MCF 10A (cell line): ENCODE results near the gene CLDN7. TPM values are rescaled to one million over a fixed set of nuclear protein-coding genes. Genes with fewer than 3 reads are reported as not detected.

ENCODE experiments used
- BruUV-seq: library from RNA; stranded (reverse); fragments of 400-500 nt; replicated peaks from 2 replicates; lab custom pipeline; 2021; lab: Mats Ljungman, UMichigan
- CTCF ChIA-PET: fragments of 300-600 bp; sonication (Branson Sonifier 250); formaldehyde crosslinking; extraction: SDS; loops from one replicate; lab custom pipeline; 2021; ENCODE audit warnings: antibody characterized with exemption, inconsistent platforms; lab: Yijun Ruan, JAX
- POLR2A ChIA-PET: fragments of 300-600, 350-650 bp; sonication (Branson Sonifier 250); formaldehyde crosslinking; extraction: SDS; loops from one replicate; lab custom pipeline; 2020; ENCODE audit warnings: antibody characterized with exemption, inconsistent platforms; lab: Yijun Ruan, JAX
- DNase-seq: peaks from one replicate; pipeline ENCODE4 v3.0.0-alpha.2; 2018; ENCODE audit not compliant: unreplicated experiment
- H3K27ac Mint-ChIP-seq: one replicate; pipeline ENCODE4 v1.8.0; 2022; ENCODE audit warnings: mild to moderate bottlenecking, low read depth, mixed read lengths; ENCODE audit not compliant: unreplicated experiment
- H3K27me3 Mint-ChIP-seq: one replicate; pipeline ENCODE4 v1.8.0; 2022; ENCODE audit warnings: mixed read lengths; ENCODE audit not compliant: insufficient read depth, unreplicated experiment
- H3K36me3 Mint-ChIP-seq: one replicate; pipeline ENCODE4 v1.8.0; 2022; ENCODE audit warnings: mild to moderate bottlenecking, moderate library complexity, mixed read lengths; ENCODE audit not compliant: insufficient read depth, unreplicated experiment
- H3K4me1 Mint-ChIP-seq: one replicate; pipeline ENCODE4 v1.8.0; 2022; ENCODE audit warnings: mixed read lengths; ENCODE audit not compliant: insufficient read depth, unreplicated experiment
- H3K4me3 Mint-ChIP-seq: one replicate; pipeline ENCODE4 v1.8.0; 2022; ENCODE audit warnings: mild to moderate bottlenecking, moderate library complexity, mixed read lengths; ENCODE audit not compliant: unreplicated experiment
- H3K9me3 Mint-ChIP-seq: one replicate; pipeline ENCODE4 v1.8.0; 2022; ENCODE audit warnings: mixed read lengths; ENCODE audit not compliant: unreplicated experiment
- intact Hi-C: fragments of 100-400 bp; cut with micrococcal nuclease; formaldehyde crosslinking; loops from 2 replicates; pipeline ENCODE4 v1.14.1; 2022
- total RNA-seq: library from RNA; stranded (reverse); gene quantifications from 2 replicates; pipeline ENCODE4 v1.2.3, GENCODE V29; 2022
- TF ChIP-seq, protein P1 (sequence below): fragments of 200-600 bp; IDR thresholded peaks from one replicate; pipeline ENCODE4 v1.8.0; 2022; ENCODE audit warnings: antibody characterized with exemption, mild to moderate bottlenecking; ENCODE audit not compliant: unreplicated experiment

Gene CLDN7
- total RNA-seq, 1 experiment from 2014 or later: 23.9 TPM

DNA sequence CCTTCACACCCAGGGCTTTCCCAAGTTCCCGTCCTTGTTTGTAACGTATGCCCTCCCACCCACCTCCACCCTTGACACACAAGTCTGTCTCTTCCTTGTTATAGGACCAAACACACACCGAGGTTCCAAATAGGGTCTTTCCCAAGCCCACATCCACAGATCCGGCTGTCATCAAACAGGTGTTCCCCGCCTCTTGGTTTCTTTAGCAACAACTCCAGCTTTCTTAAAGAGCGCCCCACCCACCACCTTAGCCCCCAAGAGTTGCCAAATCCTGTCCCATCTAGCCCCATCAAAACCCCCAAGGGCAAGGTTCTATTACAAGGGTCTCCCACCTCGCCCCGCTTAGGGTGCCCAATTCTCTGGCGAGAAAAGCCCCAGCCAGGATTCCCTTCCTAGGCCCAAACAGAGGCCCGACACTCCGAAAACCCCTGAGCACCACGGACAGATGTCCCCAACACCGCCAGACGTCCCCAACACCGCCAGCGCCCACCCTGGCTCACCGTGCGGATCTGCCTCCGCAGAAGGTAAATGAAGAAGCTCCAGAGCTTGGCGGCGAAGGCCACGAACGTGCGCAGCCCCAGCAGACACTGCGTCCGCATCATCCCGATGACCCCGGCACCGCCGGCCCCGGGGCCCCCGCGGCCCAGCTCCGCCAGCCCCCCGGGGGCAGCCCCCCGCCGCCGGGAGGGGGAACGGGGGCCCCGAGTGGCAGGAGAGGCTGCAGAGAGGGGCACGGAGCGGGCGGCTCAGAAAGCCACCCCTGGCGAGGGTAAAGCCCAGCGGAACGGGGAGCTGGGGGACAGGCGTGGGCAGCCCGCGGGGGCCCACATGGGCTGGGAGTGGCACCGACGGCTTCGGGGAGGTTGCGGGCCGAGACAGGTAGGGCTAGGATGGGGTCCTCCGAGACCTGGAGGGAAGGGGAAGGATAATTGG, 11.3 kb downstream of the CLDN7 start:
- Mint-ChIP-seq H3K4me1 (peaks cover 19% of the 10 kb centered on the region), H3K4me3 (peak overlapping the region; percentile 92), H3K9me3 (no peaks in the 10 kb centered on the region), H3K36me3 (peaks cover 62% of the 10 kb centered on the region), H3K27me3 (no peaks in the 10 kb centered on the region), H3K27ac (peak overlapping the region; percentile 99)
- BruUV-seq: no TSS peak
- ChIA-PET CTCF (interaction anchor here (1.3 kb wide), 1 partner anchor 10 kb away, joined by 3 read pairs; no protein-coding TSS in a partner anchor), POLR2A (interaction anchor here (0.6 to 4.4 kb wide), 14 partner anchors 9 to 1824 kb away, joined by 3 to 128 read pairs (median 4); partner anchors contain the start of genes ACADVL, DLG4, DVL2 and GABARAP)
- no peak for DNase-seq
- TF ChIP-seq, protein P1, sequence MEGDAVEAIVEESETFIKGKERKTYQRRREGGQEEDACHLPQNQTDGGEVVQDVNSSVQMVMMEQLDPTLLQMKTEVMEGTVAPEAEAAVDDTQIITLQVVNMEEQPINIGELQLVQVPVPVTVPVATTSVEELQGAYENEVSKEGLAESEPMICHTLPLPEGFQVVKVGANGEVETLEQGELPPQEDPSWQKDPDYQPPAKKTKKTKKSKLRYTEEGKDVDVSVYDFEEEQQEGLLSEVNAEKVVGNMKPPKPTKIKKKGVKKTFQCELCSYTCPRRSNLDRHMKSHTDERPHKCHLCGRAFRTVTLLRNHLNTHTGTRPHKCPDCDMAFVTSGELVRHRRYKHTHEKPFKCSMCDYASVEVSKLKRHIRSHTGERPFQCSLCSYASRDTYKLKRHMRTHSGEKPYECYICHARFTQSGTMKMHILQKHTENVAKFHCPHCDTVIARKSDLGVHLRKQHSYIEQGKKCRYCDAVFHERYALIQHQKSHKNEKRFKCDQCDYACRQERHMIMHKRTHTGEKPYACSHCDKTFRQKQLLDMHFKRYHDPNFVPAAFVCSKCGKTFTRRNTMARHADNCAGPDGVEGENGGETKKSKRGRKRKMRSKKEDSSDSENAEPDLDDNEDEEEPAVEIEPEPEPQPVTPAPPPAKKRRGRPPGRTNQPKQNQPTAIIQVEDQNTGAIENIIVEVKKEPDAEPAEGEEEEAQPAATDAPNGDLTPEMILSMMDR: no peak
- intact Hi-C loops: no loop called here

DNA sequence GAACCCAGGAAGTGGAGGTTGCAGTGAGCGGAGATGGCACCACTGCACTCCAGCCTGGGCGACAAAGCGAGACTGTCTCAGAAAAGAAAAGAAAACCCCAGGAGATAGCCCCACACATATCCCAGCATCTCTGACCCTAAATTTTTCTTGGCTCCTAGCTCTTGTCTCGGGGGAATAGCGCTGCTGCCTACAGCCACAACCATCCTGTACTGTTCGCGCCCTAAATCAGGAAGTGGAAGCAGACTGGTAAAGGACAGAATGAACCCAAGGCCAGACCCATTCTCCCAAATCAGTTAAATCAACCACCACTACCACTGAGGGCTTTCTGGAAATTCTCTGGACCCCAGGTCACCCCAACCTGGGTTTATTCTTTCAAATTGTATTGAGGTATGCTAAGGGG, 12.4 kb downstream of the CLDN7 start:
- Mint-ChIP-seq H3K27ac (peak overlapping the region; percentile 99), H3K27me3 (no peaks in the 10 kb centered on the region), H3K9me3 (no peaks in the 10 kb centered on the region), H3K36me3 (peaks cover 62% of the 10 kb centered on the region), H3K4me3 (peak overlapping the region; percentile 92), H3K4me1 (peaks cover 19% of the 10 kb centered on the region)
- ChIA-PET POLR2A (interaction anchor here (0.6 to 4.4 kb wide), 9 partner anchors 7 to 438 kb away, joined by 3 to 128 read pairs (median 4); partner anchors contain the start of genes ACADVL, DLG4, GABARAP and PHF23), CTCF (interaction anchor here (0.5 to 1.3 kb wide), 3 partner anchors 8 to 204 kb away, joined by 3 to 4 read pairs (median 4); partner anchors contain the start of gene PHF23)
- BruUV-seq: no TSS peak
- intact Hi-C loops: no loop called here
- TF ChIP-seq, protein P1: no peak
- no peak for DNase-seq

DNA sequence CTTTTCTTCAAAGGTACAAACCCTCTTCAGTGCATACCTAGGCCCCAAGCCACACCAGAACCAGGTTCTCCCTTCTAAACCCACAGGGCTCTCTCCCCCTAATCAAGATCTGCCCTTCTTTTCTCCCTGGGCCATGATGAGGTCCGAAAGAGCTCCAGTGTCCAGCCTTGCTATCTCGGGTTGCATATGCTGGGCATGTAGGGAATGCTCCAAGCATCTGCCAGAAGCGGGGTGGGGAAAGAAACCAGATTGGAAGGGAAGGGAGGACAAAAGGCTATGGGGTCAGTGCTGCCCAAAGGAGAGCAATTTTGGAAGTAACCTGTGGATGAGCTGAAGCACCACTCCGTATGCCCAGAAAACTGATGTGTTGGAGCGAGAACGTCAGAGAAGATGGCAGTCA, 13.1 kb downstream of the CLDN7 start:
- Mint-ChIP-seq H3K36me3 (peaks cover 62% of the 10 kb centered on the region), H3K4me1 (peaks cover 19% of the 10 kb centered on the region), H3K27me3 (no peaks in the 10 kb centered on the region), H3K9me3 (no peaks in the 10 kb centered on the region), H3K27ac (peak overlapping the region; percentile 67), H3K4me3 (peak overlapping the region; percentile 92)
- CTCF ChIA-PET: interaction anchor here (0.6 to 1.3 kb wide), 4 partner anchors 8 to 47 kb away, joined by 3 to 4 read pairs (median 3); partner anchors contain the start of gene PHF23
- intact Hi-C loops: no loop called here
- TF ChIP-seq, protein P1: no peak
- POLR2A ChIA-PET: interaction anchor here (0.6 to 4.4 kb wide), 8 partner anchors 8 to 438 kb away, joined by 3 to 128 read pairs (median 4); partner anchors contain the start of genes ACADVL, DLG4, GABARAP and PHF23
- BruUV-seq: no TSS peak
- no peak for DNase-seq

DNA sequence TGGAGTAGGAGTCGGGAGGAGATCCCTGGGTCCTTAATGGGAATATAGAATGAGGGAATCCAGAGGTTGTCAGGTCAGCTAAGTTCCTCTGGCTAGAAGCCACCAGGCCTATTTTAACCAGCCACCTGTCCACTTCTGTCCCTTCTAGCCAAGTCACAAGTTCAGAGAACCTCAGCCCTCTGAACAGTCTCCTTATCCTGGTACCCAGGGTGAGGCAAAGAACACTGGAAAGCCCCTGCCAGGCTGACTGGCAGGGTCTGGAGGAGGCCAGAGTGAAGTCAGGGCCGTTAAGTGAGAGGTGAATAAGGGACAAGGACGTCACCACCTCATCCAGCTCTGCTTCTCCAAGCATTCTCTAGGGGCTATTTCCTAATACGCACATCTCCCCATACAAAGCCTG, 13.5 kb downstream of the CLDN7 start:
- TF ChIP-seq, protein P1: no peak
- Mint-ChIP-seq H3K27me3 (no peaks in the 10 kb centered on the region), H3K9me3 (no peaks in the 10 kb centered on the region), H3K27ac (peak overlapping the region; percentile 67), H3K4me3 (peak overlapping the region; percentile 92), H3K4me1 (peaks cover 19% of the 10 kb centered on the region), H3K36me3 (peaks cover 62% of the 10 kb centered on the region)
- DNase-seq: no peak
- BruUV-seq: no TSS peak
- intact Hi-C loops: no loop called here
- CTCF ChIA-PET: interaction anchor here (0.6 to 1.0 kb wide), 4 partner anchors 34 to 49 kb away, joined by 3 to 5 read pairs (median 3); no protein-coding TSS in a partner anchor
- POLR2A ChIA-PET: interaction anchor here (1.0 to 4.4 kb wide), 3 partner anchors 8 to 11 kb away, joined by 3 to 128 read pairs (median 7); partner anchors contain the start of genes GABARAP and PHF23
